NCI-H526 (cell line): ENCODE data around the gene SPATA25.
"Not testable (repeated sequence)": the region's sequence is repeated elsewhere in the genome, so short reads cannot be mapped to it uniquely, and the experiment has no call there.

Source experiments
- DNase-seq, 2 experiments: peaks; one replicate each; lab custom pipeline; 2025; lab: John Stamatoyannopoulos, UW

The SPATA25 gene

DNA sequence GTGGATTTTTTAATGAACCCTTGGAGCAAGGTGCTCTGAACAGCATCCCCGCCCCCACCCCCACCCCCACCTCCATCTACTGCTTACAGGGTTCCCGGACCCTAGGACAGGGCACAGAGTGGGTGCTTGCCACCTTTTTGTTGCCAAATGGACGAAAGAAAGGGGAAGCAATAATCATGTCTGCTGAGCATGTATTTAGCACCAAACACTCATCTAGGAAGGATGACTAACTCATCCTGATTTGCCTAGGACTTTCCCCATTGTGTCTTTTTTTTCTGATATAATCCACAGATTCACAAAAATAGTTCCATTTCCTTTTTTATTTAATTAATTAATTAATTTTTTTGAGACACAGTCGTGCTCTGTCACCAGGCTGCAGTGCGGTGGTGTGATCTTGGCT lies 25.7 kb upstream of the SPATA25 start:
- no peak for DNase-seq

DNA sequence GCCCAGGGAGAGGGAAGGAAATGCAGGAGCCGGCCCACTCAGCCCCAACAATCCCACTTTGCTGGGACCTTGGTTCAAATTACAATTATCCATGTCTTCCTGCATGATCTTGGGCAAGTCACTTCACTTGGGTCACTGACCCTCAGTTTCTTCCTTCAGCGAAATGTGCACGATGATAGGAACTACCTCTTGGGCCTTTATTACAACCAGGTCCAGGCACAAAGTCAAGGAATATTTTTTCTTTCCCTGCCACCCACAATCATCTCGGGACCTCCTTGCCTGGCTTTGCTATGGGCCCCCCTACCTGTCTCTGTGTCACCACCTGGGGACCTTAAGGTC lies 24.9 kb upstream of the SPATA25 start:
- DNase-seq, result no peak

DNA sequence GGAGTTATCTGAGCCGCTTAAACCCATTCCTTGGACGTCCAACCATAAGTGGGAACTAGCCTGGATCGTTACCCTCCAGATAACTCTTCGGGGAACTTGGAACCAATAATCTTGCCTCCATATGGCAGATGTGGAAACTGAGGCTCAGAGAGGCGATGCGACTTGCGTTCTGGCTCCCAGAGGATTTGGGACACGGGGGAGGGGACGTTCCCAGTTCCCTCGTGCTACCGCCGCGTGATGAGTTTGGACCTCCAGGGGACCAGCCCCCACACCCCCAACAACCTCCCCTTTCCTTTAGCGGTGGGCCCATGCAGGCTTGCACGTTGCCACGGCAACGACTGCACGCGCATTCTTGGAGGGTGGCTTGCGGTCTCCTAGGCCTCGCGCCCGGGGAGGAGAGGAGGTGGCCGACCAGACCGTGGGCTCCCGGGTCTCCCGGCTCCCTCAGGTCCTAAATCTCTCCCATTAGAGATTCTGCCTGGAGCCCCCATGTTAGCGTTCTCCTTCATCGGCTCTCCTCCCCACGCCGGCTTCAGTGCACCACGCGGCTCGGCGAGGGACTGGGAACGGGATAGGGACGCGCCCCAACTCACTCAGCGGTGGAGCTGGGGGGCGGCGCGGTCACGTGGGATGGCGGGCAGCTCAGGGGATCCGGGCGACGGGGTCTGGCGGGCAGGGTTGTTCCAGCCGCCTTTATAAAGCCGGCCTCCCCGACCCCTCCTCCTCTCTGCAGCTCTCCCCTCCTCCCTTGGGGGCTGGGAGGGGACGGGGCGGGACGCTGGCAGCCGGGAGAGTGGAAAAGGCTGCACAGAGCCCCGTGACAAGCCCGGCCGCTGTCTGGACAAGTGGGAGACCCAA lies 24.3 kb upstream of the SPATA25 start, which contains the start of gene PLTP:
Gene PLTP, minus strand, starts transcription at position 670 of the 858 bp plus-strand sequence. CDS start 703 bp downstream, outside the sequence.
- peak in 1 of 2 experiments; percentile 48 for DNase-seq

DNA sequence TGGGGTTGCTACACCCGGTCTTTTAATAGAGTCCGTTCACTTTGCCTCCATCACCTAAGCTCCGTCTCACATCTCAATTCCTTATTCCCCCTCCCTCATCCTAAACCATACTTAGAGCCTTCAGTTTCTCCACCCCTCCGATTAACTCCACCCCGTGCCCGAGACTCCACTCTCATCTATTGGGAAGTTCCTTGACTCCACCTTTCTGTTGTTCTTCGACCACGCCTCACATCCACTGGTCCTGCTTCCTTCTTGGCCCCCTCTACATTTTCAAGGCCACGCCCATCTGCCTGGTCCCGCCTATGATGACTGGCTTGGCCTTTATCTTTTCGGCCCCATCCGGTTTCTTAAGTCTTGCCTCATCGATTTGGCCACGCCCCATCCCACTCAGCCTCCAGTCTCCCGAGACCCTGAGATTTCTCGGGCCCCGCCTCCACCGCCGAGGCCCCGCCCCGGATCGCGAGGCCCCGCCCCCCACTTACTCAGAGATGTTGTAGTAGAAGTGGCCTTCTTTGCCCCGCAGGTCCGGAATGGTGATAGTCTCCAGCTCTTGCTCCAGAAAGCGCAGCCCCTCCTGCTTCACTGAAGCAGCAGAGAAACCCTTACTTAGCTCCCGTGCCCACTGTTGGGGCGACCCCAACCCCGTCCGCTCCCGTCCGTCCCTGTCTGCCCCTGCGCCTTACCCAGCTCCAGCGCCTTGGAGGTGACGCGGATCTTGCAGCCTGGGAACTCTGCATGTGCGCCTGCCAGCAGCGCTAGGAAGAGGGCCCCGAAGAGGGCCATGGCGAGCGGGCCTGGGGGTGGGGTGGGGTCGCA lies 23.5 kb upstream of the SPATA25 start:
- DNase-seq, result peak; percentile 87 to 90

DNA sequence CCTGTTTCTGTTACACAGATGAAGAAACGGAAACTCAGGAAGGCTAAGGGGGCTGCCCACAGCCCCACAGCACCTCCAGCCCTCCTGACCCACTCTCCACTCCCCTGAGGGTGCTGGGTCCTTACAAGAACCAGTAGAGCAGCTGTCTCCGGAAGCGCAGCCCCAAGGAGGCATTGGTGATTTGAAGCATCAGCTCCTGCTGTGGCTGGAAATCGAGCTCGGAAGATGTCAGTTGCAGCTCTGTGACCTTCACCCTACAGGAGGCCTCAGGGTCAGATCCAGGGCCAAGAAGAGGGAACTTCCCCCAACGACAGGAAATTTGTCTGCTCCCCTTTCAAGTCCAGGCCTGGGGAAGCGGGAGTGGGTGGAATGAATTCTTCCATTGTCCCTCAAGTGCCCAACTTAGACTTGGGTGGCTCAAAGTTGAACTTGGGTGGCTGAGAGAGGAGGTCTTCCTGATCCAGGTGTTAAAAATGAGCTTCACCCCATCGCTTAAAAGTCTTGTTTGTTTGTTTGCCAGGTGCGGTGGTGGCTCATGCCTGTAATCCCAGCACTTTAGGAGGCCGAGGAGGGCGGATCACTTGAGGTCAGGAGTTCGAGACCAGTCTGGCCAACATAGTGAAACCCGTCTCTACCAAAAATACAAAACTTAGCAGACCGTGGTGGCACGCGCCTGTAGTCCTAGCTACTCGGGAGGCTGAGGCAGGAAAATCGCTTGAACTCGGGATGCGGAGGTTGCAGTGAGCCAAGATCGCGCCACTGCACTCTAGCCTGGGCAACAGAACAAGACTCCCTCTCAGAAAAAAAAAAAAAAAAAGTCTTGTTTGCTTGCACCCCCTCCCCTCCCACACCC lies 22.6 kb upstream of the SPATA25 start:
- DNase-seq, result no peak

DNA sequence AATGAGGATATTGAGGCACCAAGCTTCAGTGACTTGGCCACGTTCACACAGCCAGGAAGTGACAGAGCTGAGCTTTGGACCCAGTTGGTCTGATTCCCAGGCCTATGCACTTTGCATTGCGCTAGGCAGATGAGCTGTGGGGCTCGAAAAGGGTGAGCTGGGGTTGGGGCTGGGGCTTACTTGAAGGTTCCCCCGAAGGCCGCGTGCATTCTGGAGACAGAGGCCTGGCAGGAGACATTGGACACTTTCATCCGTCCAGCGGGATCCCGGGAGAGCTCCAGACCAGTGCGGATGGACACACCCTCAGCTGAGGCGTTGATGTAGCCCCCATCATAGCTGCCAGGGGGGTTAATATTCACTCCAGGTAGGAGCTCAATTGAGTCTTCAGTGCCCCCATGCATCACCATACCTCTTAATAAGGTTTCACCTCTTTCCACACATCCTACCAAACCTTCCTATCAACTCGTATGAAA lies 21.9 kb upstream of the SPATA25 start:
- DNase-seq, result no peak

DNA sequence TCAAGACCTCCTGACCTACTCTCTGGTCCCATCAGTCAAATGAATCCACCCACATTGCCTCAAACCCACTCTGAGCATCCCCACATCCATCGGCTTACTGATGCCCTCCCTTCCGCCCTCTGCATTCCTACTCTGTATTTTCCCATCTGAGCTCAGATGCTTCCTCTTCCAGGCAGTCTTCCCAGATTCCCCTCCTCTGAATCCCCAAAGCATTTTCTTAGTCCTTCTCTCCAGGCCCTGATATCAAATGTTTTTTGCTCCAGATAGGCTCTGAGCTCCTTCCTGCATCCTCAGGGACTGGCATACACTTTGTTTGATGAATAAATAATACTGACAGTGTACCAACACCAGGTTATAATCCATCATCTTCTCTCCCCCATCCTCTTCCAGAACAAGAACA lies 20.7 kb upstream of the SPATA25 start:
- no peak for DNase-seq

DNA sequence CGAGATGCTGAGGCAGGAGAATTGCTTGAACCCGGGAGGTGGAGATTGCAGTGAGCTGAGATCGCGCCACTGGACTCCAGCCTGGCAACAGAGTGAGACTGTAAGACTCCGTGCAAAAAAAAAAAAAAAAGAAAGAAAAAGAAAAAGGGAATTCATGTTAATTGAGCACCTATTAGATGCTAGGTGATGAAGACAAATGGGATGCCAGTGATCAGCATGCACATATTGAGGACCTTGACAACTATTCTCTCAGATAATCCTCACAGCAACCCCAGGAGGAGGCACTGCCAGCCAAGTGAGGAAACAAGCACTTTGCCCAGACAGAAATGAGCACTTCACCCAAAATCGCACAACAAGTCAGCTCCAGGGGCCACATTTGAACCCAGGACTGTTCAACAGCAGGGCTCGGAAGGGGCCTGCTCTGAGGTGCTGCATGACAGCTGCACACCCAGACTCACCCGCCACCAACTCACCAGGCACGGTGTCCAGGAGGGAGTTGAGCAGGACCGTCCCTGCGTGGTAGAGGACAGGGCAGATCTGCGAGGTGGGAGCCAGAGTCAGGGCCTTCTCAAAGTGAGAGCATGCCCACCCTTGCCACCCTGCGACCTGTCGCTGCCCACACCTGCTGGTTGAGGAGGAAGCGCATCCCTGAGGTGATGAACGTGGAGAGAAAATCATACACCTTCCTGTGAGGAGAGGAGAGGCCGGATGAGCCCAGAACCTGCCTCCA lies 20.0 kb upstream of the SPATA25 start:
- DNase-seq, result no peak

DNA sequence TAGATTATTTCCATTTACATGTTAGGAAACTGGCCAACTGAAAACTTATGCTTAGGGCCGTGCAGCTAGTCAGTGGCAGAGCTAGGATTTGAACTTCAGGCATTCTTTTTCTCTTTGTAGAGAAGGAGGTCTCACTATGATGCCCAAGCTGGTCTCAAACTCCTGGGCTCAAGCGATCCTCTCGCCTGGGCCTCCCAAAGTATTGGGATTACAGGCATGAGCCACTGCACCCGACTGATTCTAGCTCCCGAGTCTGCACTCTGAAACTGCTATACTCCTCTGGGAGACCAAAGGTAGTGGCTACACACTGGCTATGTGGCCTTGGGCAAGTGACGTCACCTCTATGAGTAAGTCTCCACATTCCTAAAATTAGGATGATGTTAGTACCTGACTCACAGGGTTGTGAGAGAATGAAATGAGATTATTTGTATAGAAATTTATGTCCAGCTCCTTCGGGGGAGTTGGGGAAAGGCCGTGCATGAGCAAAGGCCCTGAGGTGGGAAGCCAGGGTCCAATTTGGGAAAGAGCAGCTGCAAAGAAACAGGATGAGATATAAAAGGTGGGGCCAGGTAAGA lies 18.2 kb upstream of the SPATA25 start:
- no peak for DNase-seq

DNA sequence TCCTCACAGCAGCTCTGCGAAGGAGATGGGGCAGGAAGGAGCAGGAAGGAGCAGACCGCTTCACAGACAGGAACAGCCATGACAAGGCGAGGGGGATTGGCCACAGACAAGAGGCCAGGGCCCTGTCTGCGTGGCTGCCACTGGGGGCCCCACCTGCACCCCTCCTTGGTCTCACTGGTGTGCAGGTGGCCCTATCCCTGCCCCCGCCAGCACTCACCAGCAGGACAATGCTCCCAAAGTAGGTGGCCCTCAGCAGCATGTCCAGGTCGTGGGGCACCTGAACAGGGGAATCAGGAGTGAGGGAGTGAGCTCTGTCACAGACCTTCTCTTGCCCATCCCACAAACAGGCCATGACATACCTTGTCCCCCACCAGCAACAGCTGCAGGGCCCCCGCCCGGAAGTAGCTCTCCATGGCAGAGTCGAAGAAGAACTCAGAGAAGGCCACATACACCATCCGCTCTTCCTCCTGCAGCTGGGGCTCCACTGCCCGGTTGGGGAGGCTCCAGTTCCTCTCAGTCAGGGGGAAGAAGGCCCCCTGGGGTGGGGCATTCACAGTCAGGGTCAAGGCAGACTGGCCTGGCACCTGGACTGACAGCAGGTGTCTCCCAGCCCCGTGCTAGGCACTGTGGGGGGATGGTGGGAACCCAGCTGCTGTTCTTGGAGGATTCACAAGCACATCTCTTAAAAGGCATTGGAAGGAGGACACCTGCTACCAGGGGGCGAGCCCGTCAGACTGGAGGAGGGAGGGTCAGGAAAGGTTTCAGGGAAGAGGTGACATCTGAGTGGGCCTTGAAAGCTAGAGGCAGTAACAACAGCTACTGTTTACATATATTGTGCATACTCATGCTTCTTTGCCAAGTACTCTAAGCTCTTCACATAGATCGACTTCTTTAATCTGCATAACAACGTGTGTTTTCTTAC lies 17.4 kb upstream of the SPATA25 start:
- no peak for DNase-seq

DNA sequence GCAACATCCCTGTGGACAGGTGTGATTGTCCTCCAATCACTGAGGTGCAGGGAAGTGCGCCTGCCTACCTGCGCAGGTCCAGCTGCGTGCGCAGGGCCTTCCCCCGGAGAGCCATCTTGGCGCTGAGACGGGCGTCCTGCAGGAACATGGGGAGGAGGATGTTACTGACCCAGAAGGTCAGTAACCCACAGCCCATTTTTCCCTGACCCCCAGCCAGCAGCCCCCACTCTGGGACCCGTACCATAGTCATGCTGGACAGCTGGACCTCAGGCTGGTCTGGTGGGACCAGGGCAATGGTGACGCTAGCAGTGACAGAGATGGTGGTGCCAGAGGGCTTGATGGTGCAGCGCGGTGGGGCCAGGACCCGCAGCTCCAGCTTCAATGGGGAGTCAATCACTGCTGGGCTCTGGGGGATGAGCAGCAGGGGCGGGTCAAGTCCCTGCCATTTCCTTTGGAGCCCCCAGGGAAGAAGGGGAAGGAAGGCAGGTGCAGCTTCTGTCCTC lies 14.8 kb upstream of the SPATA25 start:
- DNase-seq, result no peak

DNA sequence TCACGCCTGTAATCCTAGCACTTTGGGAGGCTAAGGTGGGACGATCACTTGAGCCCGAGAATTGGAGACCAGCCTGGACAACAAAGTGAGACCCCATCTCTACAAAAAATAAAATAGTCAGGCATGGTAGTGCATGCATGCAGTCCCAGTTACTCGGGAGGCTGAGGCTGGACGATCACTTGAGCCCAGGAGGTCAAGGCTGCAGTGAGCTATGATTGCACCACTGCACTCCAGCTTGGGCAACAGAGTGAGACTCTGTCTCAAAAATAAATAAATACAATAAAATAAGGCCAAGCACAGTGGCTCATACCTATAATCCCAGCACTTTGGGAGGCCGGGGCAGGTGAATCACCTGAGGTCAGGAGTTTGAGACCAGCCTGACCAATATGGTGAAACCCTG lies 13.9 kb upstream of the SPATA25 start:
- DNase-seq, result not testable (repeated sequence)

DNA sequence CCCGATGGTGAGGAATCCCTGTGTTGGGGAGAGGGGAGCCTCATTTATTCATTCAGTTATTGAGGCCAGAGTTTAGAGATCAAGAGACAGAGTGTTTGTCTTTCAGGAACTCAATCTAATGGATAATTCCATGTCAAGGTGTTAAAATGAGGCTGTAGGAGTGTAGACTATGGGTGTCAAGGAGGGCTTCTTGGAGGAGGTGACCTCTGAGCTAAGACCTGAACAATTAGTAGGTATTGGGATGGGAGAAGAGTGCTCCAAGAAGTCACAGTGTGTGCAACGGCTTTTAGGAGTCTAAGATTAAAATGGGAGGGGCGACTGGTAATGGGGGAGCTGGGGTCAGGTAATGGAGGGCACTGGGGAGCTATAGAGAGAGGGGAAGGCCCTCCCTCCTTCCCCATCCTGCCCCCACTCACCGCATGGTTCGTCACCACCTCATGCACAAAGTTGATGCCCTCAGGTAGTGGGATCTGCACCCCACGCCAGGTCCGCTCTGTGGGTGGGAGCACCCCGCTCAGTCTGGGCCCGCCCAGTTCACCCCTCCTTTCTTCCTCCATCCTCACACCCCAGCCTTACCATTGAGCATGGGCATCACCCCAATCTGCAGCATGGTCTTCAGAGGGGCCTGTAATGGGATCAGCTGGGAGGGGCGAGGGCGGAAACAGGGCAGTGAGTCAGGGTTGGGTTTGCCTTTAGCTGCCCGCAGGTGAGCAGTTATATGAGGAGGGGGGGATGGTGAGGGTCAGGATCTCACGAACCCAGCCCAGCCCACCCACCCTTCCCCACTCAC lies 11.8 kb upstream of the SPATA25 start:
- no peak for DNase-seq

DNA sequence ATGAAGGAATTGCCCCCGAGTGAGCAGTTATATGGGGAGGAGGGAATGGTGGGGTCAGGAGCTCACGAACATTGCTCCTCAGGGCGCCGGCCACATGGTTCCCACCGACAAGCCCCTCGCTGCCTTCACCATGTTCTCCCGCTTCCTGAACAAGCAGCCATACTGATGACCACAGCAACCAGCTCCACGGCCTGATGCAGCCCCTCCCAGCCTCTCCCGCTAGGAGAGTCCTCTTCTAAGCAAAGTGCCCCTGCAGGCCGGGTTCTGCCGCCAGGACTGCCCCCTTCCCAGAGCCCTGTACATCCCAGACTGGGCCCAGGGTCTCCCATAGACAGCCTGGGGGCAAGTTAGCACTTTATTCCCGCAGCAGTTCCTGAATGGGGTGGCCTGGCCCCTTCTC lies 10.9 kb upstream of the SPATA25 start:
- DNase-seq, result no peak

DNA sequence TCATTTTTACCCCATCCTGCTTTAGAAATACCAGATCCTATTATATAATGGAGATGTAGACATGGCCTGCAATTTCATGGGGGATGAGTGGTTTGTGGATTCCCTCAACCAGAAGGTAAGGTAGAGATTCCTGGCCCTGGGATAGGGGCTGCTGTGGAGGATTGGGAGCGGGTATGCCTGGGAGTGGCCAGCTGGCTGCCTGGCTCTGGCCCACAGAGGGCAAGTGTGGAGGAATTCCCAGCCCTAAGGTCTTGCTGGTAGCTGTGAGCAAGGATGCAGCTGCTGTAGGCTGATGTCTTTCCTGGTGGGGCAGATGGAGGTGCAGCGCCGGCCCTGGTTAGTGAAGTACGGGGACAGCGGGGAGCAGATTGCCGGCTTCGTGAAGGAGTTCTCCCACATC lies 10.3 kb upstream of the SPATA25 start:
- no peak for DNase-seq

DNA sequence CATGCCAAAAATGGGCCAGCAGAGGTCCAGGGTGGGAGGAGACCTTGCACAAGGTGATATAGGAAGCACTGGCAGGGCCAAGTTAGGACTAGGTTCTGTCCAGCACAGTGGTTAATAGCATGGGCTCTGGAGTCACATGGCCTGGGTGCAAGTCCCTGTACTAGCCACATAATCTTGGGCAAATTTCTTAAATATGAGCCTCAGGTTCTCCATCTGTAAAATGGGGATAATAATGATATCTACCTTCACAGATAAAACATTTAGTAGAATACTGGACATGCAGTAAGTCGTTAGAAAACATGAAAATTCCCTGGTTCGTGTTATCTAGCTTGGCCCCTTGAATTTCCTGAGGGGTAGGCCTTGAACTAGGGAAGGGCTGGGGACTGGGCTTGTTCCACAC lies 9.9 kb upstream of the SPATA25 start:
- no peak for DNase-seq

DNA sequence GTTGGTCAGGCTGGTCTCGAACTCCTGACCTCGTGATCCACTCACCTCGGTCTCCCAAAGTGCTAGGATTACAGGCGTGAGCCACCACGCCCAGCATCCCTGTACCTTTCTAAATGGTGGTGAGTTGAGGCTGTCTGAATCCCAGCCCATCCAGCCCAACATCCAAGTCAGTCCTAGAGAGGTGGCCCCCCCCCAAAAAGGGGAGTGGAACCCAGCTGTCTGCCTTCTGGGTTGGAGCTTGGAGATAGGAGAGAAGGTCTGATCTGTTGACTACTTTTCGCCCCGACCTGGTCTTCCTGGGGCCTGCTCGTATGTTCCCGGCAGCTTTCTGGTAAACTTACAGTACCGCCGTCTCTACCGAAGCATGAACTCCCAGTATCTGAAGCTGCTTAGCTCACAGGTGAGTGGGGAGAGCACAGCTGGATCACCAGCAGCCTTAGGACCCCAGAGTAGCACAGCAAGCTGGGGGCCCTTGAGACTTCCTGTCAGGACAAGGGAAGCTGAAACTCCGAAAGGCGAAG lies 9.3 kb upstream of the SPATA25 start:
- no peak for DNase-seq

DNA sequence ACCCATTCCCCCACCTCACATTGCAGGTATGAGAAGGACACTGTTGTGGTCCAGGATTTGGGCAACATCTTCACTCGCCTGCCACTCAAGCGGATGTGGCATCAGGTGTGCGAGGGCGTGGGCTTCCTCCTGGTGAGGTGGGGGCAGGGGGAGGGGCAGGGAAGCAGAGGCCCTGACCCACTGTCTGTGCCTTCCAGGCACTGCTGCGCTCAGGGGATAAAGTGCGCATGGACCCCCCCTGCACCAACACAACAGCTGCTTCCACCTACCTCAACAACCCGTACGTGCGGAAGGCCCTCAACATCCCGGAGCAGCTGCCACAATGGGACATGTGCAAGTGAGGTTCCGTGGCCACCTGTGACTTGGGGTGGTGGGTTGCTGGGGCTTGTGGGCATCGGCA lies 7.4 kb upstream of the SPATA25 start:
- DNase-seq, result no peak

DNA sequence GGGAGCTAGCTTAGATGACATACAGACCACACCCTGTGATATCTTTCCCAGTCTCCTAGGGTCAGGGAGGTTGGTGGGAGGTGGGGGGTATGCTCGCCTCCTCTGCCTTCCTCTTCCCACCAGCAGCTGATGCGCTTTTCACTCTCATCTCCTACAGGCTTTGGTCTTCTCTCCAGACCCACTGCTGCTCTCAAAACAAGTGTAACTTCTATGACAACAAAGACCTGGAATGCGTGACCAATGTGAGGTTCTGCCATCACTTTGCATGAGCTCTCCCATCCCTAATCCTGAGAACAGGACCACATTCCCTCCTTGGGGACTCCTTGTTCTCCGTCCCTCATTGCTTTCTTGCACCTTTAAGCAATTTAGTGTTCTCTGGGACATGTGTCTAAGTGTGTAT lies 6.4 kb upstream of the SPATA25 start:
- DNase-seq, result no peak
